ENCODE measurements around the gene NEK9.

- TF ChIP-seq REST (IDR thresholded peaks at IDR 0.05; ENCODE audit: insufficient read depth in 1 of 2, low read depth in 2 of 2, low read length in 1 of 2): no peak
- TF ChIP-seq CTCF (IDR thresholded peaks at IDR 0.05): no peak
- no peak for TF ChIP-seq TCF7L2 (IDR thresholded peaks at IDR 0.05; ENCODE audit: low read depth, low read length)
Observed at GRCh38 chr14:75143761-75144527, 17.1 kb upstream of the NEK9 start.
